Kidney (tissue), 14 donors: Measurements from ENCODE around the gene AP4S1. TPM values are rescaled to one million over a fixed set of nuclear protein-coding genes. Genes with fewer than 3 reads are reported as not detected.

Experiments
- DNase-seq, 5 donors: peaks; one replicate each; pipeline ENCODE4 v3.0.0-alpha.2; 2013 to 2020
- FAIRE-seq: peaks from 2 replicates; lab custom pipeline; 2012; peaks lifted over from hg19 to GRCh38; lab: Jason Lieb, UNC
- H3K27ac ChIP-seq, 2 donors: one replicate each; pipeline ENCODE4 v1.7.0; 2013; ENCODE audit warnings: low read depth in 2 of 2, low read length in 2 of 2, inconsistent platforms in 1 of 2
- H3K27me3 ChIP-seq: one replicate; pipeline ENCODE4 v1.7.1; 2013; ENCODE audit warnings: low read length, inconsistent platforms; ENCODE audit not compliant: control insufficient read depth, insufficient read depth
- H3K36me3 ChIP-seq, 3 donors: one replicate each; pipeline versions ENCODE4 v1.7.0 to v1.7.1; 2013; ENCODE audit warnings: low read length in 3 of 3, control low read depth in 1 of 3, inconsistent platforms in 1 of 3; ENCODE audit not compliant: insufficient read depth in 3 of 3, control insufficient read depth in 2 of 3
- H3K4me1 ChIP-seq, 3 donors: one replicate each; pipeline versions ENCODE4 v1.7.0 to v1.7.1; 2013; ENCODE audit warnings: low read length in 3 of 3, inconsistent platforms in 1 of 3, low read depth in 1 of 3; ENCODE audit not compliant: control insufficient read depth in 2 of 3, insufficient read depth in 2 of 3
- H3K4me3 ChIP-seq, 3 donors: one replicate each; pipeline versions ENCODE4 v1.7.0 to v1.8.1; 2013; ENCODE audit warnings: low read length in 3 of 3, control low read depth in 1 of 3, inconsistent platforms in 1 of 3
- H3K9ac ChIP-seq, 3 donors: one replicate each; pipeline versions ENCODE4 v1.7.0 to v1.7.1; 2013; ENCODE audit warnings: low read length in 3 of 3, control low read depth in 1 of 3, inconsistent platforms in 1 of 3
- H3K9me3 ChIP-seq, 3 donors: one replicate each; pipeline versions ENCODE4 v1.7.0 to v1.7.1; 2013; ENCODE audit warnings: low read length in 3 of 3, control low read depth in 1 of 3, inconsistent platforms in 1 of 3; ENCODE audit not compliant: control insufficient read depth in 2 of 3, insufficient read depth in 1 of 3
- CTCF ChIP-seq: IDR thresholded peaks from 3 replicates; pipeline ENCODE4 v1.5.1; 2012; ENCODE audit warnings: mild to moderate bottlenecking, moderate library complexity, borderline replicate concordance; ENCODE audit not compliant: insufficient read depth; ENCODE audit errors: extremely low read depth
- intact Hi-C: fragments of 100-400 bp; cut with DNase I; formaldehyde crosslinking; loops from one replicate; pipeline ENCODE4 v1.11.1; 2022
- polyA plus RNA-seq: library from polyadenylated mRNA; stranded (reverse); fragments of 350-450 nt; fragmentation: Illumina TruSeq; extraction: RNeasy Lipid Tissue Mini Kit (QIAGEN cat#74804); gene quantifications from one replicate; pipeline ENCODE4 v1.2.3, GENCODE V29; 2014; ENCODE audit warnings: low read depth, low replicate concordance; ENCODE audit not compliant: insufficient read depth
- total RNA-seq: library from RNA; stranded (reverse); fragmentation: NEBNext Ultra II Directional; extraction: Animal tissue kit (Norgen Biotek cat#: 25700); gene quantifications from one replicate; pipeline ENCODE4 v1.2.1, GENCODE V29; 2021
- donor health status: control.
- donor health status: control.
- donor health status: control.
- donor health status: control.
- donor health status: control.
- donor health status: DM: yes; HTN: yes; CAD: no.
- donor health status: Normal renal cell carcinoma (clear cell type).

The AP4S1 gene
- total and polyA plus RNA-seq, 2 donors from 2014 or later, result 9.0 to 12.0 TPM

GRCh38 chr14:31022386-31022785 is 3.1 kb upstream of the AP4S1 start:
- Histone ChIP-seq H3K36me3 (no peaks in the 10 kb centered on the region), H3K27ac (no peak overlapping the region), H3K4me1 (peaks cover 0 to 6% (median 3%) of the 10 kb centered on the region in 3 donors), H3K4me3 (no peak overlapping the region), H3K27me3 (no peaks in the 10 kb centered on the region), H3K9ac (no peak overlapping the region), H3K9me3 (no peaks in the 10 kb centered on the region)
- TF ChIP-seq CTCF, result no peak
- no peak for DNase-seq
- no peak for FAIRE-seq
- intact Hi-C loops, result no loop called here

GRCh38 chr14:31024010-31024480 is 1.4 kb upstream of the AP4S1 start:
- H3K36me3 ChIP-seq, result no peaks in the 10 kb centered on the region
- no peaks in the 10 kb centered on the region for H3K9me3 ChIP-seq
- FAIRE-seq (no peak), DNase-seq (no peak)
- H3K27ac ChIP-seq, result no peak overlapping the region
- H3K4me3 ChIP-seq, result peak overlapping the region; percentile 2 to 97 (median 80)
- H3K4me1 ChIP-seq, result peaks cover 0 to 6% (median 3%) of the 10 kb centered on the region in 3 donors
- no peak for TF ChIP-seq CTCF
- intact Hi-C loops, result no loop called here
- H3K9ac ChIP-seq, result peak overlapping the region in 2 of 3 donors; percentile 54 to 72
- H3K27me3 ChIP-seq, result no peaks in the 10 kb centered on the region

GRCh38 chr14:31024577-31025366 is 677 bp upstream of the AP4S1 start:
- Histone ChIP-seq H3K4me1 (peaks cover 0 to 6% (median 3%) of the 10 kb centered on the region in 3 donors), H3K27me3 (no peaks in the 10 kb centered on the region), H3K27ac (peak overlapping the region; percentile 96 to 98), H3K9me3 (no peaks in the 10 kb centered on the region), H3K36me3 (no peaks in the 10 kb centered on the region), H3K4me3 (peak overlapping the region; percentile 80 to 97 (median 94)), H3K9ac (peak overlapping the region; percentile 72 to 89 (median 88))
- FAIRE-seq (no peak), DNase-seq (peak in 2 of 5 donors; percentile 23 to 52)
- intact Hi-C loops, result no loop called here
- TF ChIP-seq CTCF, result no peak
